ENCODE data around the gene RUNDC3A. TPM values are rescaled to one million over a fixed set of nuclear protein-coding genes. Genes with fewer than 3 reads are reported as not detected.

The RUNDC3A gene
- total and polyA plus RNA-seq, 2 of the 13 experiments (the other 11 are each of a cell fraction or from before 2014, with no cell fraction given): 0.25 TPM; not detected in 1

- Histone ChIP-seq H3K9ac (ENCODE audit: insufficient read depth, low read depth, low read length) (no peak overlapping the region), H3K4me3 (replicated peaks in 1 of 3; ENCODE audit: insufficient read depth in 1 of 3, low read depth in 2 of 3, low read length in 3 of 3) (no peak overlapping the region), H4K20me1 (ENCODE audit: insufficient read depth, low read length) (no peaks in the 10 kb centered on the region), H3K4me1 (ENCODE audit: insufficient read depth, low read length) (0 out of 2 replicates have a peak, but pooled peaks cover under 1% of the 10 kb centered on the region), H3K27ac (ENCODE audit: extremely low read length, insufficient read depth, low read length) (no peak overlapping the region), H2AFZ (ENCODE audit: low read length) (no peak overlapping the region), H3K9me3 (ENCODE audit: low read length) (no peaks in the 10 kb centered on the region), H3K4me2 (ENCODE audit: low read depth, low read length) (no peak overlapping the region), H3K36me3 (replicated peaks in 1 of 2; ENCODE audit: control insufficient read depth in 1 of 2, insufficient read depth in 2 of 2, low read length in 2 of 2) (no peaks in the 10 kb centered on the region), H3K27me3 (ENCODE audit: control insufficient read depth in 1 of 2, insufficient read depth in 2 of 2, low read length in 2 of 2) (peaks cover 7 to 55% of the 10 kb centered on the region in 2 experiments), H3K79me2 (ENCODE audit: insufficient read depth, low read length) (no peaks in the 10 kb centered on the region)
- intact Hi-C loops (cut with micrococcal nuclease; ENCODE audit: unreplicated experiment): no loop called here
- ChIA-PET POLR2A (no interaction called here), CTCF (ENCODE audit: low intra/inter-chr PET ratio, low total read pairs) (no interaction called here)
- TF ChIP-seq BRF2 (CRISPR knock-in tag; IDR thresholded peaks at IDR 0.05) (no peak), BCL6 (CRISPR knock-in tag; IDR thresholded peaks at IDR 0.05) (no peak)
- 22% methylated on average over 10 of the region's 11 CpGs for whole genome bisulfite sequencing (ENCODE audit: low lambda C conversion rate)
- ATAC-seq (peak; percentile 37), DNase-seq (ENCODE audit: low spot score) (no peak), FAIRE-seq (no peak)
- BruUV-seq (replicated peaks): no TSS peak
- in situ Hi-C loops (cut with HindIII; ENCODE audit: extremely low pct_ligation_motif_present, low pct_unique_long_range_greater_than_20kb): no loop called here
Measured at GRCh38 chr17:44268709-44269534, 39.5 kb upstream of the RUNDC3A start.

GRCh38 chr17:44269535-44270240, 38.7 kb upstream of the RUNDC3A start:
- H3K4me1 ChIP-seq (ENCODE audit: insufficient read depth, low read length): 0 out of 2 replicates have a peak, but pooled peaks cover 4% of the 10 kb centered on the region
- in situ Hi-C loops (cut with HindIII; ENCODE audit: extremely low pct_ligation_motif_present, low pct_unique_long_range_greater_than_20kb) (no loop called here), intact Hi-C loops (cut with micrococcal nuclease; ENCODE audit: unreplicated experiment) (loop anchor here (10.0 kb wide), 1 partner anchor 55 kb away; the partner anchor contains the start of gene SLC25A39)
- DNase-seq (ENCODE audit: low spot score) (no peak), ATAC-seq (peak; percentile 12; the same call in 2 of the 3 replicates), FAIRE-seq (no peak)
- H3K36me3 ChIP-seq (replicated peaks in 1 of 2; ENCODE audit: control insufficient read depth in 1 of 2, insufficient read depth in 2 of 2, low read length in 2 of 2): no peaks in the 10 kb centered on the region
- ChIA-PET CTCF (ENCODE audit: low intra/inter-chr PET ratio, low total read pairs) (no interaction called here), POLR2A (interaction anchor here (0.6 kb wide), 1 partner anchor 95 kb away, joined by 3 read pairs; no protein-coding TSS in a partner anchor)
- no peaks in the 10 kb centered on the region for H3K79me2 ChIP-seq (ENCODE audit: insufficient read depth, low read length)
- no peak overlapping the region for H3K4me2 ChIP-seq (ENCODE audit: low read depth, low read length)
- WGBS (ENCODE audit: low lambda C conversion rate): 25% methylated on average over 5 of the region's 7 CpGs
- H3K9ac ChIP-seq (ENCODE audit: insufficient read depth, low read depth, low read length): no peak overlapping the region
- no peak overlapping the region for H3K4me3 ChIP-seq (replicated peaks in 1 of 3; ENCODE audit: insufficient read depth in 1 of 3, low read depth in 2 of 3, low read length in 3 of 3)
- H2AFZ ChIP-seq (ENCODE audit: low read length): no peak overlapping the region
- H4K20me1 ChIP-seq (ENCODE audit: insufficient read depth, low read length): no peaks in the 10 kb centered on the region
- H3K9me3 ChIP-seq (ENCODE audit: low read length): no peaks in the 10 kb centered on the region
- TF ChIP-seq MTA1 (CRISPR knock-in tag; IDR thresholded peaks at IDR 0.05; ENCODE audit: borderline replicate concordance) (no peak), ZNF558 (CRISPR knock-in tag; IDR thresholded peaks at IDR 0.05; ENCODE audit: borderline replicate concordance) (no peak), SP140L (CRISPR knock-in tag; IDR thresholded peaks at IDR 0.05; ENCODE audit: borderline replicate concordance) (no peak), PLSCR1 (CRISPR knock-in tag; IDR thresholded peaks at IDR 0.05; ENCODE audit: borderline replicate concordance) (no peak), HNRNPL (IDR thresholded peaks at IDR 0.05; ENCODE audit: low read depth, low read length) (0 out of 2 replicates have a peak, but pooled peaks have one; percentile 22), RBAK (CRISPR knock-in tag; IDR thresholded peaks at IDR 0.05) (no peak)
- no peak overlapping the region for H3K27ac ChIP-seq (ENCODE audit: extremely low read length, insufficient read depth, low read length)
- H3K27me3 ChIP-seq (ENCODE audit: control insufficient read depth in 1 of 2, insufficient read depth in 2 of 2, low read length in 2 of 2): peaks cover 7 to 60% of the 10 kb centered on the region in 2 experiments
- BruUV-seq (replicated peaks): no TSS peak
